Measurements from ENCODE around the gene RNU1-2.
"Not testable (repeated sequence)": the region's sequence is repeated elsewhere in the genome, so short reads cannot be mapped to it uniquely, and the experiment has no call there.

The RNU1-2 gene

GRCh38 chr1:16911851-16912721 lies 16.3 kb downstream of the RNU1-2 start:
- not testable (repeated sequence) for DNase-seq (ENCODE audit: low read depth)

GRCh38 chr1:16912742-16913141 lies 17.0 kb downstream of the RNU1-2 start:
- not testable (repeated sequence) for DNase-seq (ENCODE audit: low read depth)

GRCh38 chr1:16913181-16913832 lies 17.5 kb downstream of the RNU1-2 start:
- DNase-seq (ENCODE audit: low read depth), result no peak

GRCh38 chr1:16913833-16914662 lies 18.3 kb downstream of the RNU1-2 start:
- DNase-seq (ENCODE audit: low read depth), result peak; percentile 74

- DNase-seq (ENCODE audit: low read depth), result not testable (repeated sequence)
Observed at GRCh38 chr1:16914928-16915626, 19.3 kb downstream of the RNU1-2 start.

GRCh38 chr1:16915627-16915973 lies 19.8 kb downstream of the RNU1-2 start:
- DNase-seq (ENCODE audit: low read depth), result no peak

- not testable (repeated sequence) for DNase-seq (ENCODE audit: low read depth)
Observed at GRCh38 chr1:16916036-16916880, 20.5 kb downstream of the RNU1-2 start.

GRCh38 chr1:16918371-16918770 lies 22.6 kb downstream of the RNU1-2 start:
- DNase-seq (ENCODE audit: low read depth), result no peak

- not testable (repeated sequence) for DNase-seq (ENCODE audit: low read depth)
Observed at GRCh38 chr1:16918936-16919665, 23.3 kb downstream of the RNU1-2 start.

- DNase-seq (ENCODE audit: low read depth), result no peak
Observed at GRCh38 chr1:16920951-16921350, 25.2 kb downstream of the RNU1-2 start.

GRCh38 chr1:16921391-16922185 lies 25.8 kb downstream of the RNU1-2 start, which contains the start of gene CROCC:
Gene CROCC (plus strand): TSS chr1:16921931. CDS start chr1:16922019, 88 bp downstream.
- no peak for DNase-seq (ENCODE audit: low read depth)

GRCh38 chr1:16922466-16922865 lies 26.7 kb downstream of the RNU1-2 start:
- DNase-seq (ENCODE audit: low read depth), result no peak

- DNase-seq (ENCODE audit: low read depth), result no peak
Observed at GRCh38 chr1:16922885-16923431, 27.2 kb downstream of the RNU1-2 start.

GRCh38 chr1:16924216-16924918 lies 28.6 kb downstream of the RNU1-2 start:
- DNase-seq (ENCODE audit: low read depth), result no peak

GRCh38 chr1:16924919-16925477 lies 29.2 kb downstream of the RNU1-2 start:
- no peak for DNase-seq (ENCODE audit: low read depth)

GRCh38 chr1:16925635-16926490 lies 30.1 kb downstream of the RNU1-2 start:
- no peak for DNase-seq (ENCODE audit: low read depth)

GRCh38 chr1:16926491-16927073 lies 30.8 kb downstream of the RNU1-2 start:
- no peak for DNase-seq (ENCODE audit: low read depth)
